ENCODE results near the gene ZNF606.

The ZNF606 gene

GRCh38 chr19:58002384-58003173 is at the start of gene ZNF606:
Gene ZNF606, minus strand, starts transcription at chr19:58002820. Its CDS starts 1,501 bp downstream, at chr19:58001319.
- peak; percentile 58 for DNase-seq (ENCODE audit: low read depth)

GRCh38 chr19:58052256-58052655 is 49.6 kb upstream of the ZNF606 start:
- no peak for DNase-seq (ENCODE audit: low read depth)

GRCh38 chr19:58047672-58048071 is 45.1 kb upstream of the ZNF606 start:
- no peak for DNase-seq (ENCODE audit: low read depth)

DNA sequence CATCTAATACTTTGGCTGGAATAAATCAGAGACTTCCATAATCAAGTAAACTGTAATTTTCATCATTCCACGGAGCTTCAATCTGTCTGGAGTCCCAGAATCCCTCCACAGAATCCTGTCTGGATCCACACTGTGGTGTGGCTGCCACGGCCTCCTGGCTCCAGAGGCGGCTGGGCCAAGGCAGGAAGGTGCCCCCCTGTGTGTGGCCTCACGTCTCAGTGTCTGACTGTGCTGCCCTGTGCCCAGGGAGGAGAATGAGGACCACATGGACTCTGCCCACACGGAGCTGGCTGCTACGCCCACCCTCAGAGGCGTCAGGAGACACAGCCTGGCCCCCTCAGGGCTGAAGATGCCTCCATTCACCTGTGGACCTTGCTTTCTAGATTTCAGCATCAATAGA is 44.2 kb upstream of the ZNF606 start:
- DNase-seq (ENCODE audit: low read depth), result no peak

DNA sequence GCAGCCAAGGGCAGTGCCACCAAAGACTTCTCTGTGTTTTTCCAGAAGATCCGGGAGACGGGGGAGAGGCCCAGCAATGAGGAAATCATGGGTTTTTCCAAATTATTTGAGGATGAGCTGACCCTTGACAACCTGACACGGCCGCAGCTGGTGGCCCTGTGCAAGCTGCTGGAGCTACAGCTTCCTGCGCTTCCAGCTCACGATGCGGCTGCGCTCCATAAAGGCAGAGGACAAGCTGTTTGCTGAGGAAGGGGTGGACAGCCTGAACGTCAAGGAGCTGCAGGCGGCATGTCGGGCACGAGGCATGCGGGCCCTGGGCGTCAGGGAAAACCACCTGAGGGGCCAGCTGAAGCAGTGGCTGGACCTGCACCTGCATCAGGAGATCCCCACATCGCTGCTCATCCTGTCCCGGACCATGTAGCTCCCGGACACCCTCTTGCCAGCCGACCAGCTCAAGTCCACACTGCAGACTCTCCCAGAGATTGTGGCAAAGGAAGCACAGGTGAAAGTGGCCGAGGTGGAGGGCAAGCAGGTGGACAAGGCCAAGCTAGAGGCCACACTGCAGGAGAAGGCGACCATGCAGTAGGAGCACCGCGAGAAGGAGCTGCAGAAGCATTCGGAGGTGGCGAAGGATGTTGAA is 42.9 kb upstream of the ZNF606 start:
- DNase-seq (ENCODE audit: low read depth), result no peak

- no peak for DNase-seq (ENCODE audit: low read depth)
These were observed 42.3 kb upstream of the ZNF606 start for GRCh38 chr19:58044886-58045285.

DNA sequence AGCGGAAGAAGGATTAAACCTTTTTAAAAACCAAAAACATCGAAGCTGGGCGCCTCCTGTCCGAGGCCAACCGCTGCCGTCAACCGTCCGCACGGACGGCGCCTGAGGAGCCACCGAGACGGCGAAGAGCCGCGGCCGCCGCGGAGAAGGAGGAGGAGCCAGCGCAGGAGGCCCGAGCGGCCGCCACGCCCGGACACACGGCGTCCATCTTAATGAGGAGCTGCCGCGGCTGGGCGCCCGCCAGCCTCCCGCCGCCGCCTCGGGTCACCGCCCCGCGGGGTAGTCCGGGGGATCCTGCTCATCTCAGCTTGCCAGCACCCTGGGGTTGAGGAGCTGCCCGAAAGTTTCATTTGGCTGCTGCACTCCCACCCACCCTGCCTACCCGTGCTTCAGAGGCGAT is 41.8 kb upstream of the ZNF606 start:
- DNase-seq (ENCODE audit: low read depth), result no peak

DNA sequence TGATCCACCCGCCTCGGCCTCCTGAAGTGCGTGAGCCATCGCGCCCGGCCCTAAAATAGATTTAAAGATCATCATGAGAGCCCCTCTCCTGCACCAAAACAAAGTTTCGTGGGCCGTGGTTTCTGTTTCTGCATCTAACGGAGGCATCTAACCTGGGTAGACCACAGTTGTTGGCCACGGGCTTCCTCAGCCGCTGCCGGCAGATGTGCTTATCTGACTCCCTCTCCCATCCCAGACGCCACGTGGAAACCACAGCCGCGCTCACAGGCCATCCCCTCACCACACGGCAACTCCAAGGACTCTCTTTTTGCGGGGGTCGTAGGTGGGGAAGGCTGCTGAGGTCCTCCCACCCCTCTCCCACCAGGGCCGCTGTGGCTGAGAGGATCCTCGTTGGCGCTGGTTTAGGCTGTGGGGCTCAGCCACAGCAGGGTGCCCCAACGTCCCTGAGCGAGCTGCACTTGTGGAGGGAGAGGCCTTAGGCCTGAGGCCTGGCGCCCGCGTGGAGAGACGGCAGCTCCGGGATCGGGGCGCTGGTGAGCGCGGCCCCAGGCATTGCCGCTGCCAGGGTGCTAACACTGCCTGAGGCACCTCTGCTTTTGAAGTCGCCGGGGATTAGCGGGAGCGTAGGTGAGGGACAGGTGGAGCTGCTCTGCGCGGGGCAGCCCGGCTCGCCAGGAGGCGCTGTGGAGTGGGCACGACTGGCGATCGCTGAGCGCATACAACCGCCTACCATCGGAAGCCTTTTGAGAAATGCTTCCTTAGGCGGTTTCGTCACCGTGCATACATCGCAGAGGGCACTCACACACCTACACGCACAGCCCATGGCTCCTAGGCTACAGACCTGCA is 40.1 kb upstream of the ZNF606 start:
- DNase-seq (ENCODE audit: low read depth), result no peak

GRCh38 chr19:58040751-58041525 is 38.3 kb upstream of the ZNF606 start:
- DNase-seq (ENCODE audit: low read depth), result no peak

DNA sequence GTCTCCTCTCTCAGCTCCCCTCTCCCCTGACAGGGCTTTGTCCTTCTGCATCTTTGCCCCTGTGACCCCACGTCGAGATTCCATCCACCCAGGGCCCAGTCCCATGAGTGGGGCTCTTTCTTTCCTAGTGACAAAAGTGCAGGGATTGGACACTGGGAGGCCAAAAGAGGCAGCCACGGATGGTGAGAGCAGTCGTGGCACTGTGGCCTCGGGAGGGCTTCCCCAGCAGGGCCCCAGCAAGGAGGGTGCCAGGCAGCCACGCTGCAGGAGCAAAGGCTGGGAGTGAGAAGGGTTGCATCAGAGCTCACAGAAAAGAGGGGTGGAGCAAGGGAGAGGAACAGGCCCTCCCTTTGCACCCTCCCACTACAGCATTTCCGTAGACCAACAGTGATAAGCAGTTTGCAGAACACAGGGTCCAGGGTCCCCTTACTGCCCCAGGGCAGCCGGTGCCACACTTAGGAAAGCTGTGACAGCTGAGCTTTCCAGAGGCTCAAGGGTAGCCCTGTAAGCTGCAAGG is 36.1 kb upstream of the ZNF606 start:
- DNase-seq (ENCODE audit: low read depth), result no peak

- DNase-seq (ENCODE audit: low read depth), result no peak
These were observed 35.5 kb upstream of the ZNF606 start for GRCh38 chr19:58037927-58038687.

GRCh38 chr19:58035863-58036262 is 33.2 kb upstream of the ZNF606 start:
- DNase-seq (ENCODE audit: low read depth), result no peak

DNA sequence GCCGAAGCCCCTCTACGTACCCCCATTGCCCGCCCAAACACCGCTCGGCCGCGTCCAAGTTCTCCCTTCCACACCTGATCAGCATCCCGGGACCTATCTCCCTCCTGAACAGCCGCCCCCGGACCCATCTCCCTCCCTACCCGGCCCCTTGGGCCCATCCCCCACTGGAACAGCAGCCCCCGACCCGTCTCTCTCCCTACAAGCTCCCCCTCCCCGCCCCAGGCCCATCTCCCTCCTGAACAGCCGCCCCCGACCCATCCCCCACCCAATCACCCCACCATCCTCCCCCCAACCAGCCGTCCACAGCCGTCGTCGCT is 31.8 kb upstream of the ZNF606 start:
- DNase-seq (ENCODE audit: low read depth), result no peak

- no peak for DNase-seq (ENCODE audit: low read depth)
These were observed 31.3 kb upstream of the ZNF606 start, which contains the start of gene ZSCAN1 for GRCh38 chr19:58033741-58034476. Gene ZSCAN1, plus strand, starts transcription at chr19:58034025. Its CDS starts 3,812 bp downstream, at chr19:58037837.

DNA sequence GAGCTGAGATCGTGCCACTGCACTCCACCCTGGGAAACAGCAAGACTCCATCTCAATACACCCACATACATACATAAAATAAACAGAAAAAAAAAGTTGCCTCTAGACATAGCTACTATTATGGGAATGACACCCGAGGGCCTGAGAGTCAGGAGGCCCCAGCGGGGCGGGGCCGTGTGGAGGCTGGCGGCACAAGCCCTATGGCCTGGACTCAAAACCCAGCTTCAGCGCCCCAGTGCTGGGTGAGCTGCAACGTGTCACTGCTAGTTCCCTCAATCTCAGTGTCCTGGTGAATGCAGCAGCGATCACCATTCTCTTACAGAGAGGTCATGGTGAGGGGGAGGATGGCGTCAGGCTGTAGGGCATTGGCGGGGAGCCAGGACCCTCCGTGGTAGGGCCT is 22.0 kb upstream of the ZNF606 start:
- DNase-seq (ENCODE audit: low read depth), result no peak

GRCh38 chr19:58022283-58022660 is 19.7 kb upstream of the ZNF606 start:
- DNase-seq (ENCODE audit: low read depth), result no peak

GRCh38 chr19:58021541-58022282 is 19.1 kb upstream of the ZNF606 start:
- DNase-seq (ENCODE audit: low read depth), result no peak

- no peak for DNase-seq (ENCODE audit: low read depth)
These were observed 17.5 kb upstream of the ZNF606 start for GRCh38 chr19:58020129-58020528.

- DNase-seq (ENCODE audit: low read depth), result no peak
These were observed 11.5 kb upstream of the ZNF606 start for GRCh38 chr19:58014141-58014540.

DNA sequence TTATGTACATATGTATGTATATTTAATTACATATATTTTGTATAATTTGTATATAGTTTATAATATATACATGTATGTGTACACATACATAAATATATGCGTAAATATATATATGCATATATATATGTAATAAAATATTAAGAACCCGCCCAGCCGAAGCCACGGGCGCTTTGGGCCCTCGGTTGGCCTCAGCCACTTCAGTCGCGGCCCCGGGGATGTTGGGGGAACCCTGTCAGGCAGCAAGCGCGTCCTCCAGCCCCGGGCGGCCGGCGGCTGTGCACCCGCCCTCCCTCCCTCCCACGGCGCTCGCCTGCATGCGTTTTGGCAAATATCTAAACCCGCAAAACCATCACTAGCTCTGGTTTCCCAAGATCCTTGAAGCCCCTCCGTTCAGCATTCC is 7.9 kb upstream of the ZNF606 start:
- no peak for DNase-seq (ENCODE audit: low read depth)
